HepG2 (cell line): Measurements from ENCODE around the gene KIF1B.

Experiments
- ARNT2 ChIP-seq: sonication (generic); formaldehyde crosslinking; IDR thresholded peaks from 2 replicates; pipeline ENCODE4 v1.8.0; 2022; ENCODE audit warnings: mild to moderate bottlenecking, low read depth, missing genetic modification reagents, moderate library complexity
- ATF7-NPFF ChIP-seq: sonication (generic); formaldehyde crosslinking; IDR thresholded peaks from 2 replicates; pipeline ENCODE4 v1.8.1; 2023; ENCODE audit warnings: mild to moderate bottlenecking, low read depth, missing genetic modification reagents, moderate library complexity
- CBX5 ChIP-seq: sonication (generic); formaldehyde crosslinking; IDR thresholded peaks from 2 replicates; pipeline ENCODE4 v1.4.0; 2020; ENCODE audit warnings: missing genetic modification reagents, borderline replicate concordance
- HIVEP1 ChIP-seq: sonication (generic); formaldehyde crosslinking; IDR thresholded peaks from 2 replicates; pipeline ENCODE4 v1.4.0; 2020; ENCODE audit warnings: mild to moderate bottlenecking, missing genetic modification reagents
- MEIS2 ChIP-seq: sonication (generic); formaldehyde crosslinking; IDR thresholded peaks from 2 replicates; pipeline ENCODE4 v1.9.0; 2021; ENCODE audit warnings: mild to moderate bottlenecking, missing genetic modification reagents
- TAF1 ChIP-seq: sonication (generic); formaldehyde crosslinking; IDR thresholded peaks from 2 replicates; pipeline ENCODE4 v1.4.0; 2020; ENCODE audit warnings: missing genetic modification reagents
- TARDBP ChIP-seq: sonication (generic); formaldehyde crosslinking; IDR thresholded peaks from 2 replicates; pipeline ENCODE4 v1.8.0; 2022; ENCODE audit warnings: mild to moderate bottlenecking, missing genetic modification reagents
- ZFX ChIP-seq: sonication (generic); formaldehyde crosslinking; IDR thresholded peaks from 2 replicates; pipeline ENCODE4 v1.4.0; 2020; ENCODE audit warnings: mild to moderate bottlenecking, low read depth, missing genetic modification reagents, moderate library complexity
- TF ChIP-seq, protein P1 (sequence below): sonication (generic); formaldehyde crosslinking; IDR thresholded peaks from 2 replicates; pipeline ENCODE4 v1.4.0; 2020; ENCODE audit warnings: mild to moderate bottlenecking, missing genetic modification reagents
- TF ChIP-seq, protein P2 (sequence below): sonication (generic); formaldehyde crosslinking; IDR thresholded peaks from 2 replicates; pipeline ENCODE4 v1.5.0; 2020; ENCODE audit warnings: mild to moderate bottlenecking, missing genetic modification reagents, moderate library complexity
- TF ChIP-seq, protein P3 (sequence below): fragments of 450-650 bp; IDR thresholded peaks from 2 replicates; pipeline ENCODE4 v1.6.1; 2017
- TF ChIP-seq, protein P4 (sequence below): sonication (generic); formaldehyde crosslinking; IDR thresholded peaks from 2 replicates; pipeline ENCODE4 v1.4.0; 2020; ENCODE audit warnings: missing genetic modification reagents
- TF ChIP-seq, protein P5 (sequence below): sonication (generic); formaldehyde crosslinking; IDR thresholded peaks from 2 replicates; pipeline ENCODE4 v1.5.0; 2020; ENCODE audit warnings: mild to moderate bottlenecking, missing genetic modification reagents
- TF ChIP-seq, protein P6 (sequence below): sonication (generic); formaldehyde crosslinking; IDR thresholded peaks from 2 replicates; pipeline ENCODE4 v1.5.0; 2020; ENCODE audit warnings: missing genetic modification reagents

DNA sequence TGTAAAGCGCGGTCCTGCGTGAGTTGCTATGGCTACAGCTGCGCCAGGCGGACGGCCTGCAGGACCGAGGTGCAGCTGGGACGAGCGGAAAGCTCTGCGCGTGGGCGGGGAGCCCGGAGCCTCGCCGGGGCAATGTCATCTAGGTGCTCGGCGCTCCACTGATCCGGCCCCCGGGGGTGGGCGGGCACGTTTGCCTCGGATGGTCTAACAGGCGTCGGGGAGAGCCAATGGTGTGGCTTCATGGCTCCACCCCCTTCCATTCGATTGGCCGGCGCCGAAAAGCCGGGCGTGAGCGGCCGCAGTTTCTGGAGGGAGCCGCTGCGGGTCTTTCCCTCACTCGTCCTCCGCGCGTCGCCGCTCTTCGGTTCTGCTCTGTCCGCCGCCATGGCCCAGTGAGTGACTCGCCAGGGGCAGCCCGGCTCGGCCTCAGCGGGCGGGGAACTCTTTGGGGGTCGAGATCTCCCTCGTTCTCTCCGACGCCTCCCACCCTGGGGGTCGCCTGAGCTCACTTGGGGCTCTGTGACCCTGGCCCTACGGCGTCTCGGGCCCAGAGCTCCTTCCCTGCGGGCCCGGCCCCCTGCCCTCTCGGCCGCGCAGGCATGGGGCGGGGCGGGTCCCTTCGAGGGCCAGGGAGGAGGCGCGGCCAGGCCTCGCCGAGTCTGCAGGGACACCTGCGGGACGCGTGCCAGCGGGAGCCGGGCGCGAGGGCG, 188.5 kb downstream of the KIF1B start, which contains the start of gene PGD:
- TF ChIP-seq, protein P1, sequence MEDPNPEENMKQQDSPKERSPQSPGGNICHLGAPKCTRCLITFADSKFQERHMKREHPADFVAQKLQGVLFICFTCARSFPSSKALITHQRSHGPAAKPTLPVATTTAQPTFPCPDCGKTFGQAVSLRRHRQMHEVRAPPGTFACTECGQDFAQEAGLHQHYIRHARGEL (CRISPR knock-in tag): no peak
- peak; percentile 95 for TF ChIP-seq TAF1 (CRISPR knock-in tag)
- TF ChIP-seq, protein P2, sequence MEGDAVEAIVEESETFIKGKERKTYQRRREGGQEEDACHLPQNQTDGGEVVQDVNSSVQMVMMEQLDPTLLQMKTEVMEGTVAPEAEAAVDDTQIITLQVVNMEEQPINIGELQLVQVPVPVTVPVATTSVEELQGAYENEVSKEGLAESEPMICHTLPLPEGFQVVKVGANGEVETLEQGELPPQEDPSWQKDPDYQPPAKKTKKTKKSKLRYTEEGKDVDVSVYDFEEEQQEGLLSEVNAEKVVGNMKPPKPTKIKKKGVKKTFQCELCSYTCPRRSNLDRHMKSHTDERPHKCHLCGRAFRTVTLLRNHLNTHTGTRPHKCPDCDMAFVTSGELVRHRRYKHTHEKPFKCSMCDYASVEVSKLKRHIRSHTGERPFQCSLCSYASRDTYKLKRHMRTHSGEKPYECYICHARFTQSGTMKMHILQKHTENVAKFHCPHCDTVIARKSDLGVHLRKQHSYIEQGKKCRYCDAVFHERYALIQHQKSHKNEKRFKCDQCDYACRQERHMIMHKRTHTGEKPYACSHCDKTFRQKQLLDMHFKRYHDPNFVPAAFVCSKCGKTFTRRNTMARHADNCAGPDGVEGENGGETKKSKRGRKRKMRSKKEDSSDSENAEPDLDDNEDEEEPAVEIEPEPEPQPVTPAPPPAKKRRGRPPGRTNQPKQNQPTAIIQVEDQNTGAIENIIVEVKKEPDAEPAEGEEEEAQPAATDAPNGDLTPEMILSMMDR (CRISPR knock-in tag): peak; percentile 30; the same call in 1 of the 2 replicates
- peak; percentile 98 for TF ChIP-seq ZFX (CRISPR knock-in tag)
- peak; percentile 94 for TF ChIP-seq HIVEP1 (CRISPR knock-in tag)
- peak; percentile 16; the same call in 1 of the 2 replicates for TF ChIP-seq ATF7-NPFF (CRISPR knock-in tag)
- TF ChIP-seq, protein P3, sequence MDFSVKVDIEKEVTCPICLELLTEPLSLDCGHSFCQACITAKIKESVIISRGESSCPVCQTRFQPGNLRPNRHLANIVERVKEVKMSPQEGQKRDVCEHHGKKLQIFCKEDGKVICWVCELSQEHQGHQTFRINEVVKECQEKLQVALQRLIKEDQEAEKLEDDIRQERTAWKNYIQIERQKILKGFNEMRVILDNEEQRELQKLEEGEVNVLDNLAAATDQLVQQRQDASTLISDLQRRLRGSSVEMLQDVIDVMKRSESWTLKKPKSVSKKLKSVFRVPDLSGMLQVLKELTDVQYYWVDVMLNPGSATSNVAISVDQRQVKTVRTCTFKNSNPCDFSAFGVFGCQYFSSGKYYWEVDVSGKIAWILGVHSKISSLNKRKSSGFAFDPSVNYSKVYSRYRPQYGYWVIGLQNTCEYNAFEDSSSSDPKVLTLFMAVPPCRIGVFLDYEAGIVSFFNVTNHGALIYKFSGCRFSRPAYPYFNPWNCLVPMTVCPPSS: no peak
- TF ChIP-seq TARDBP: no peak; the same call in 1 of the 2 replicates
- TF ChIP-seq ARNT2 (CRISPR knock-in tag): peak; percentile 95
- peak; percentile 88 for TF ChIP-seq MEIS2 (CRISPR knock-in tag)
- TF ChIP-seq, protein P4, sequence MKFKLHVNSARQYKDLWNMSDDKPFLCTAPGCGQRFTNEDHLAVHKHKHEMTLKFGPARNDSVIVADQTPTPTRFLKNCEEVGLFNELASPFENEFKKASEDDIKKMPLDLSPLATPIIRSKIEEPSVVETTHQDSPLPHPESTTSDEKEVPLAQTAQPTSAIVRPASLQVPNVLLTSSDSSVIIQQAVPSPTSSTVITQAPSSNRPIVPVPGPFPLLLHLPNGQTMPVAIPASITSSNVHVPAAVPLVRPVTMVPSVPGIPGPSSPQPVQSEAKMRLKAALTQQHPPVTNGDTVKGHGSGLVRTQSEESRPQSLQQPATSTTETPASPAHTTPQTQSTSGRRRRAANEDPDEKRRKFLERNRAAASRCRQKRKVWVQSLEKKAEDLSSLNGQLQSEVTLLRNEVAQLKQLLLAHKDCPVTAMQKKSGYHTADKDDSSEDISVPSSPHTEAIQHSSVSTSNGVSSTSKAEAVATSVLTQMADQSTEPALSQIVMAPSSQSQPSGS (CRISPR knock-in tag): peak; percentile 89
- peak; percentile 64; the same call in 1 of the 2 replicates for TF ChIP-seq CBX5 (CRISPR knock-in tag)
- TF ChIP-seq, protein P5, sequence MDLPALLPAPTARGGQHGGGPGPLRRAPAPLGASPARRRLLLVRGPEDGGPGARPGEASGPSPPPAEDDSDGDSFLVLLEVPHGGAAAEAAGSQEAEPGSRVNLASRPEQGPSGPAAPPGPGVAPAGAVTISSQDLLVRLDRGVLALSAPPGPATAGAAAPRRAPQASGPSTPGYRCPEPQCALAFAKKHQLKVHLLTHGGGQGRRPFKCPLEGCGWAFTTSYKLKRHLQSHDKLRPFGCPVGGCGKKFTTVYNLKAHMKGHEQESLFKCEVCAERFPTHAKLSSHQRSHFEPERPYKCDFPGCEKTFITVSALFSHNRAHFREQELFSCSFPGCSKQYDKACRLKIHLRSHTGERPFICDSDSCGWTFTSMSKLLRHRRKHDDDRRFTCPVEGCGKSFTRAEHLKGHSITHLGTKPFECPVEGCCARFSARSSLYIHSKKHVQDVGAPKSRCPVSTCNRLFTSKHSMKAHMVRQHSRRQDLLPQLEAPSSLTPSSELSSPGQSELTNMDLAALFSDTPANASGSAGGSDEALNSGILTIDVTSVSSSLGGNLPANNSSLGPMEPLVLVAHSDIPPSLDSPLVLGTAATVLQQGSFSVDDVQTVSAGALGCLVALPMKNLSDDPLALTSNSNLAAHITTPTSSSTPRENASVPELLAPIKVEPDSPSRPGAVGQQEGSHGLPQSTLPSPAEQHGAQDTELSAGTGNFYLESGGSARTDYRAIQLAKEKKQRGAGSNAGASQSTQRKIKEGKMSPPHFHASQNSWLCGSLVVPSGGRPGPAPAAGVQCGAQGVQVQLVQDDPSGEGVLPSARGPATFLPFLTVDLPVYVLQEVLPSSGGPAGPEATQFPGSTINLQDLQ (CRISPR knock-in tag): peak; percentile 87; the same call in 1 of the 2 replicates
- TF ChIP-seq, protein P6, sequence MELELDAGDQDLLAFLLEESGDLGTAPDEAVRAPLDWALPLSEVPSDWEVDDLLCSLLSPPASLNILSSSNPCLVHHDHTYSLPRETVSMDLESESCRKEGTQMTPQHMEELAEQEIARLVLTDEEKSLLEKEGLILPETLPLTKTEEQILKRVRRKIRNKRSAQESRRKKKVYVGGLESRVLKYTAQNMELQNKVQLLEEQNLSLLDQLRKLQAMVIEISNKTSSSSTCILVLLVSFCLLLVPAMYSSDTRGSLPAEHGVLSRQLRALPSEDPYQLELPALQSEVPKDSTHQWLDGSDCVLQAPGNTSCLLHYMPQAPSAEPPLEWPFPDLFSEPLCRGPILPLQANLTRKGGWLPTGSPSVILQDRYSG (CRISPR knock-in tag): peak; percentile 93
